HL-60 (cell line): Measurements from ENCODE around the gene TARS2.

Experiments
- DNase-seq, 2 experiments: peaks; one replicate each; pipeline ENCODE4 v3.0.0-alpha.2; 2010 to 2020; ENCODE audit warnings: low read depth in 1 of 2, low spot score in 1 of 2
- H3K27ac ChIP-seq: fragments of 250-450 bp; sonication (Bioruptor Pico); replicated peaks from 2 replicates; pipeline ENCODE4 v1.5.1; 2020; ENCODE audit warnings: mild to moderate bottlenecking, moderate library complexity
- H3K27me3 ChIP-seq: fragments of 250-450 bp; sonication (Bioruptor Pico); 2 replicates; pipeline ENCODE4 v1.5.1; 2021; ENCODE audit warnings: mild to moderate bottlenecking, moderate library complexity; ENCODE audit not compliant: insufficient read depth, poor library complexity, severe bottlenecking
- H3K4me3 ChIP-seq: replicated peaks from 2 replicates; pipeline ENCODE4 v1.5.1; 2011; ENCODE audit warnings: mild to moderate bottlenecking, control low read depth, low read length; ENCODE audit not compliant: insufficient read depth
- GABPA ChIP-seq: IDR thresholded peaks from 2 replicates; pipeline ENCODE4 v1.6.1; 2012; ENCODE audit warnings: low read depth
- POLR2AphosphoS5 ChIP-seq: IDR thresholded peaks from 2 replicates; pipeline ENCODE4 v1.6.1; 2012; ENCODE audit warnings: low read depth
- SPI1 ChIP-seq: IDR thresholded peaks from 2 replicates; pipeline ENCODE4 v1.6.1; 2012; ENCODE audit warnings: low read depth, mild to moderate bottlenecking, borderline replicate concordance
- TF ChIP-seq, protein P1 (sequence below): IDR thresholded peaks from one replicate; pipeline ENCODE4 v1.5.1; 2011; ENCODE audit warnings: low read length, control low read depth, inconsistent platforms; ENCODE audit not compliant: insufficient read depth
- TF ChIP-seq, protein P2 (sequence below): IDR thresholded peaks from 2 replicates; pipeline ENCODE4 v1.6.1; 2012; ENCODE audit warnings: low read depth; ENCODE audit not compliant: insufficient replicate concordance

TARS2 gene

DNA sequence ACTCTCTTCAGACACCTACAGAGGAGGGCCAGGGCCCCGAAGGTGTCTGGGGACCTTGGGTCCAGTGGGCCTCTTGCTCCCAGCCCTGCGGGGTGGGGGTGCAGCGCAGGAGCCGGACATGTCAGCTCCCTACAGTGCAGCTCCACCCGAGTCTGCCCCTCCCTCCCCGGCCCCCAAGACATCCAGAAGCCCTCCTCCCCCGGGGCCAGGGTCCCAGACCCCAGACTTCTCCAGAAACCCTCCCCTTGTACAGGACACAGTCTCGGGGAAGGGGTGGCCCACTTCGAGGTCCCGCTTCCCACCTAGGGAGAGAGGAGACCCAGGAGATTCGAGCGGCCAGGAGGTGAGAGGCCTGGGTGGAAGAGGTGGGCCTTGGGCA lies 65.7 kb downstream of the TARS2 start:
- no peak for DNase-seq
- peak overlapping the region; percentile 2; the same call in 1 of the 2 replicates for H3K4me3 ChIP-seq
- H3K27me3 ChIP-seq: no peaks in the 10 kb centered on the region
- peak overlapping the region; percentile 63 for H3K27ac ChIP-seq
- TF ChIP-seq SPI1: no peak
- no peak for TF ChIP-seq GABPA
- TF ChIP-seq, protein P1, sequence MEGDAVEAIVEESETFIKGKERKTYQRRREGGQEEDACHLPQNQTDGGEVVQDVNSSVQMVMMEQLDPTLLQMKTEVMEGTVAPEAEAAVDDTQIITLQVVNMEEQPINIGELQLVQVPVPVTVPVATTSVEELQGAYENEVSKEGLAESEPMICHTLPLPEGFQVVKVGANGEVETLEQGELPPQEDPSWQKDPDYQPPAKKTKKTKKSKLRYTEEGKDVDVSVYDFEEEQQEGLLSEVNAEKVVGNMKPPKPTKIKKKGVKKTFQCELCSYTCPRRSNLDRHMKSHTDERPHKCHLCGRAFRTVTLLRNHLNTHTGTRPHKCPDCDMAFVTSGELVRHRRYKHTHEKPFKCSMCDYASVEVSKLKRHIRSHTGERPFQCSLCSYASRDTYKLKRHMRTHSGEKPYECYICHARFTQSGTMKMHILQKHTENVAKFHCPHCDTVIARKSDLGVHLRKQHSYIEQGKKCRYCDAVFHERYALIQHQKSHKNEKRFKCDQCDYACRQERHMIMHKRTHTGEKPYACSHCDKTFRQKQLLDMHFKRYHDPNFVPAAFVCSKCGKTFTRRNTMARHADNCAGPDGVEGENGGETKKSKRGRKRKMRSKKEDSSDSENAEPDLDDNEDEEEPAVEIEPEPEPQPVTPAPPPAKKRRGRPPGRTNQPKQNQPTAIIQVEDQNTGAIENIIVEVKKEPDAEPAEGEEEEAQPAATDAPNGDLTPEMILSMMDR: no peak
- TF ChIP-seq, protein P2, sequence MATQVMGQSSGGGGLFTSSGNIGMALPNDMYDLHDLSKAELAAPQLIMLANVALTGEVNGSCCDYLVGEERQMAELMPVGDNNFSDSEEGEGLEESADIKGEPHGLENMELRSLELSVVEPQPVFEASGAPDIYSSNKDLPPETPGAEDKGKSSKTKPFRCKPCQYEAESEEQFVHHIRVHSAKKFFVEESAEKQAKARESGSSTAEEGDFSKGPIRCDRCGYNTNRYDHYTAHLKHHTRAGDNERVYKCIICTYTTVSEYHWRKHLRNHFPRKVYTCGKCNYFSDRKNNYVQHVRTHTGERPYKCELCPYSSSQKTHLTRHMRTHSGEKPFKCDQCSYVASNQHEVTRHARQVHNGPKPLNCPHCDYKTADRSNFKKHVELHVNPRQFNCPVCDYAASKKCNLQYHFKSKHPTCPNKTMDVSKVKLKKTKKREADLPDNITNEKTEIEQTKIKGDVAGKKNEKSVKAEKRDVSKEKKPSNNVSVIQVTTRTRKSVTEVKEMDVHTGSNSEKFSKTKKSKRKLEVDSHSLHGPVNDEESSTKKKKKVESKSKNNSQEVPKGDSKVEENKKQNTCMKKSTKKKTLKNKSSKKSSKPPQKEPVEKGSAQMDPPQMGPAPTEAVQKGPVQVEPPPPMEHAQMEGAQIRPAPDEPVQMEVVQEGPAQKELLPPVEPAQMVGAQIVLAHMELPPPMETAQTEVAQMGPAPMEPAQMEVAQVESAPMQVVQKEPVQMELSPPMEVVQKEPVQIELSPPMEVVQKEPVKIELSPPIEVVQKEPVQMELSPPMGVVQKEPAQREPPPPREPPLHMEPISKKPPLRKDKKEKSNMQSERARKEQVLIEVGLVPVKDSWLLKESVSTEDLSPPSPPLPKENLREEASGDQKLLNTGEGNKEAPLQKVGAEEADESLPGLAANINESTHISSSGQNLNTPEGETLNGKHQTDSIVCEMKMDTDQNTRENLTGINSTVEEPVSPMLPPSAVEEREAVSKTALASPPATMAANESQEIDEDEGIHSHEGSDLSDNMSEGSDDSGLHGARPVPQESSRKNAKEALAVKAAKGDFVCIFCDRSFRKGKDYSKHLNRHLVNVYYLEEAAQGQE: no peak

DNA sequence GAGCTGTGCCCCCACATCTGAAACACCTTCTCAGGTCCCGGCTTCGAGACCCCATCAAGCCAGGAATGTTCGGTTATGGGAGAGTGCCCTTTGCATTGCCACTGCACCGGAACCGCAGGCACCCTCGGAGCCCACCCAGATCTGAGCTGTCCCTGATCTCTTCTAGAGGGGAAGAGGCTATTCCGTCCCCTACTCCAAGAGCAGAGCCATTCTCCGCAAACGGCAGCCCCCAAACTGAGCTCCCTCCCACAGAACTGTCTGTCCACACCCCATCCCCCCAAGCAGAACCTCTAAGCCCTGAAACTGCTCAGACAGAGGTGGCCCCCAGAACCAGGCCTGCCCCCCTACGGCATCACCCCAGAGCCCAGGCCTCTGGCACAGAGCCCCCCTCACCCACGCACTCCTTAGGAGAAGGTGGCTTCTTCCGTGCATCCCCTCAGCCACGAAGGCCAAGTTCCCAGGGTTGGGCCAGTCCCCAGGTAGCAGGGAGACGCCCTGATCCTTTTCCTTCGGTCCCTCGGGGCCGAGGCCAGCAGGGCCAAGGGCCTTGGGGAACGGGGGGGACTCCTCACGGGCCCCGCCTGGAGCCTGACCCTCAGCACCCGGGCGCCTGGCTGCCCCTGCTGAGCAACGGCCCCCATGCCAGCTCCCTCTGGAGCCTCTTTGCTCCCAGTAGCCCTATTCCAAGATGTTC lies 66.3 kb downstream of the TARS2 start:
- H3K27me3 ChIP-seq: no peaks in the 10 kb centered on the region
- peak overlapping the region; percentile 63 for H3K27ac ChIP-seq
- DNase-seq: no peak
- H3K4me3 ChIP-seq: no peak overlapping the region
- no peak for TF ChIP-seq POLR2AphosphoS5
- TF ChIP-seq, protein P2: no peak
- TF ChIP-seq GABPA: no peak
- TF ChIP-seq SPI1: no peak
- TF ChIP-seq, protein P1: no peak

DNA sequence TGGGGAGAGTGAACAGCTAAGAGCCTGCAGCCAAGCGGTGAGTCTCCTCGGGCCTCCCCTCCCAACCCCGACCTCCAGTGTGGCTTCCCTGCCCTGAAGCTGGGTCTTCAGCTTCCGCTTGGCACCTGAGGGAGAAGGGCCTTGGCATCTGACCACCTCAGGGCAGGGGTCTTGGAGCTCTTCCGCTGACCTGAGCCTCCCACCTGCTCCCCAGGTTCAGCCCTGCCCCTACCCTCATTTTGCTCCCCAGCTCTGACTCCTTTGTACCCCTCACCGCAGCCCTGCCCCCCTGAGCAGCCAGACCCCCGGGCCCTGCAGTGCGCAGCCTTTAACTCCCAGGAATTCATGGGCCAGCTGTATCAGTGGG lies 66.8 kb downstream of the TARS2 start:
- no peak for DNase-seq
- Histone ChIP-seq H3K4me3 (no peak overlapping the region), H3K27me3 (no peaks in the 10 kb centered on the region), H3K27ac (no peak overlapping the region)
- TF ChIP-seq, protein P2: no peak
